T-cell (primary cell): ENCODE measurements around the gene TCF12. TPM values are rescaled to one million over a fixed set of nuclear protein-coding genes. Genes with fewer than 3 reads are reported as not detected.

Experiments used
- ATAC-seq, 4 experiments: fragments of 200-7000 bp in 3 of 4; fragments of 150-1000 bp in 1 of 4; cut with Tn5 transposase; replicated peaks in 1 of 4; 1 replicate in 3 of 4; 2 replicates in 1 of 4; pipeline ENCODE4 v1.10.0; 2021; ENCODE audit warnings: moderate library complexity in 3 of 4, mild to moderate bottlenecking in 2 of 4, moderate number of reproducible peaks in 1 of 4
- CTCF ChIA-PET, 2 donors: fragments of 300-600 bp; sonication (Branson Sonifier 250); formaldehyde crosslinking; loops; one replicate each; lab custom pipeline; 2022; ENCODE audit warnings: antibody characterized with exemption in 2 of 2; lab: Charles Lee
- POLR2A ChIA-PET, 2 donors: fragments of 300-600 bp; sonication (Branson Sonifier 250); formaldehyde crosslinking; loops; one replicate each; lab custom pipeline; 2022; ENCODE audit warnings: antibody characterized with exemption in 2 of 2; lab: Charles Lee
- DNase-seq, 35 experiments: peaks; one replicate each; pipeline versions ENCODE4 v3.0.0 to v3.0.0-alpha.2; 2013 to 2023
- H3K27ac ChIP-seq: one replicate; pipeline ENCODE4 v1.5.1; 2013; ENCODE audit warnings: low read length
- H3K27me3 ChIP-seq, 2 experiments: replicated peaks in 1 of 2; 1 replicate in 1 of 2; 2 replicates in 1 of 2; pipeline versions ENCODE4 v1.6.1 to v1.7.0; 2013; ENCODE audit warnings: low read length in 1 of 2, mixed read lengths in 1 of 2; ENCODE audit not compliant: control insufficient read depth in 2 of 2, insufficient read depth in 2 of 2; ENCODE audit errors: extremely low read depth in 1 of 2
- H3K36me3 ChIP-seq, 2 donors: 1 replicate in 1 of 2; 2 replicates in 1 of 2; pipeline versions ENCODE4 v1.6.1 to v1.7.0; 2013; ENCODE audit warnings: low read length in 1 of 2; ENCODE audit not compliant: control insufficient read depth in 2 of 2, insufficient read depth in 1 of 2; ENCODE audit errors: extremely low read depth in 1 of 2
- H3K4me1 ChIP-seq, 2 experiments: 1 replicate in 1 of 2; 2 replicates in 1 of 2; pipeline versions ENCODE4 v1.6.1 to v1.7.0; 2013; ENCODE audit warnings: low read length in 2 of 2, mixed read lengths in 1 of 2; ENCODE audit not compliant: insufficient read depth in 2 of 2, control insufficient read depth in 1 of 2; ENCODE audit errors: extremely low read depth in 1 of 2
- H3K4me3 ChIP-seq, 2 donors: 1 replicate in 1 of 2; 2 replicates in 1 of 2; pipeline versions ENCODE4 v1.5.1 to v1.7.0; 2013; ENCODE audit warnings: mild to moderate bottlenecking in 2 of 2, low read length in 1 of 2, moderate library complexity in 1 of 2; ENCODE audit not compliant: control insufficient read depth in 1 of 2; ENCODE audit errors: extremely low read depth in 1 of 2
- H3K9me3 ChIP-seq: 2 replicates; pipeline ENCODE4 v1.7.0; 2013
- H3K27ac Mint-ChIP-seq, 2 donors: one replicate each; pipeline ENCODE4 v1.8.0; 2020 to 2021; ENCODE audit warnings: mild to moderate bottlenecking in 2 of 2, mixed read lengths in 2 of 2
- H3K27me3 Mint-ChIP-seq, 2 donors: one replicate each; pipeline ENCODE4 v1.8.0; 2021 to 2022; ENCODE audit warnings: mixed read lengths in 2 of 2
- H3K36me3 Mint-ChIP-seq: one replicate; pipeline ENCODE4 v1.8.0; 2021; ENCODE audit warnings: mixed read lengths
- H3K4me1 Mint-ChIP-seq, 3 donors: one replicate each; pipeline ENCODE4 v1.8.0; 2020 to 2022; ENCODE audit warnings: mixed read lengths in 3 of 3, mild to moderate bottlenecking in 1 of 3
- H3K4me3 Mint-ChIP-seq, 3 donors: one replicate each; pipeline ENCODE4 v1.8.0; 2020 to 2022; ENCODE audit warnings: mild to moderate bottlenecking in 3 of 3, mixed read lengths in 3 of 3, moderate library complexity in 3 of 3
- H3K9me3 Mint-ChIP-seq, 3 donors: one replicate each; pipeline ENCODE4 v1.8.0; 2020 to 2022; ENCODE audit warnings: mixed read lengths in 3 of 3
- WGBS: methylation state at CpG from one replicate; pipeline ENCODE4 v1.1.5; 2013; ENCODE audit warnings: missing lambda C conversion rate; ENCODE audit not compliant: insufficient coverage; 5-methylcytosine and 5-hydroxymethylcytosine counted together
- total RNA-seq, 35 experiments: library from RNA in 6 of 35; stranded (reverse) in 6 of 35; fragments of 120-200 nt in 1 of 35; gene quantifications; one replicate each; pipeline versions ENCODE4 v1.2.1 to v1.2.4 and lab custom pipeline; 2013 to 2026

TCF12 gene
- total RNA-seq, 5 donors from 2014 or later (not counting 1 experiment from before 2014, with no cell fraction given) = 68.0 to 94.3 (median 83.0) TPM

DNA sequence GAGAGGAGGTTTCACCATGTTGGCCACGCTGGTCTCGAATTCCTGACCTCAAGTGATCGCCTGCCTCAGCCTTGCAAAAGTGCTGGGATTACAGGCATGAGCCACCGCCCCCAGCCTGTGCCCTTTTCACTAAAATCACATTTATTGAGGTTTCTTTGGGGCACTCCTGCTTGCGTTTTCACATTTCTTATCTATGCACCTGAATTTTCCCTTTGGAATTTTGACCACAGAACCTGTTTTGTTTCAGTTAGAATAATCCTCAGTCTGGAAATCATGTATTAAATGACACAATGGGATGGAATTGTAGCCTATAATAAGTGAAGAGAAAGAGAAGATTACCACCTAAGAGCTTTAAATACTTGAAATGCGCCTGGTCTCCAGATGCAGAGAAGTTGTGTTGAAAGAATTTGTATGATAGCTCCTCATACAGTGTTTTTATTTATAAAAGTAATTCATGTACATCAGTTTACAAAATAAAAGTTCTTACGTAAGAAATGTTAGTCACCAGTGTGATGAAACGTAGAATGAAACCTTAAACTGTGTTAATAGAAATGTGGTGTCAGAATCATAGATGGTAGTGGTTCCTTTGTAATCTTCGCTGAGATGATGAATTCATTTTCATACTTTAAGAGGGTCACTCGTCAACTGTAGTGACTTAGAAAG lies 107.0 kb downstream of the TCF12 start:
- no peaks in the 10 kb centered on the region for H3K27me3 Mint-ChIP-seq
- H3K36me3 Mint-ChIP-seq = peaks cover 15% of the 10 kb centered on the region
- Histone ChIP-seq H3K4me1 (peaks cover 3 to 5% of the 10 kb centered on the region in 2 experiments), H3K27ac (no peak overlapping the region), H3K9me3 (no peaks in the 10 kb centered on the region), H3K4me3 (no peak overlapping the region), H3K27me3 (no peaks in the 10 kb centered on the region), H3K36me3 (no peaks in the 10 kb centered on the region)
- DNase-seq (no peak), ATAC-seq (no peak)
- H3K4me3 Mint-ChIP-seq = no peak overlapping the region
- peaks cover 49 to 61% (median 52%) of the 10 kb centered on the region in 3 donors for H3K4me1 Mint-ChIP-seq
- ChIA-PET CTCF (interaction anchor here (0.6 kb wide), 2 partner anchors 651 to 724 kb away, joined by 3 to 4 read pairs; no protein-coding TSS in a partner anchor), POLR2A (interaction anchor here in 1 of 2 donors (0.7 kb wide), 1 partner anchor 125 kb away, joined by 3 read pairs; no protein-coding TSS in a partner anchor)
- peaks cover 0 to 4% (median 0%) of the 10 kb centered on the region in 3 donors for H3K9me3 Mint-ChIP-seq
- 100% methylated on average over 2 of the region's 10 CpGs for WGBS
- no peak overlapping the region for H3K27ac Mint-ChIP-seq

DNA sequence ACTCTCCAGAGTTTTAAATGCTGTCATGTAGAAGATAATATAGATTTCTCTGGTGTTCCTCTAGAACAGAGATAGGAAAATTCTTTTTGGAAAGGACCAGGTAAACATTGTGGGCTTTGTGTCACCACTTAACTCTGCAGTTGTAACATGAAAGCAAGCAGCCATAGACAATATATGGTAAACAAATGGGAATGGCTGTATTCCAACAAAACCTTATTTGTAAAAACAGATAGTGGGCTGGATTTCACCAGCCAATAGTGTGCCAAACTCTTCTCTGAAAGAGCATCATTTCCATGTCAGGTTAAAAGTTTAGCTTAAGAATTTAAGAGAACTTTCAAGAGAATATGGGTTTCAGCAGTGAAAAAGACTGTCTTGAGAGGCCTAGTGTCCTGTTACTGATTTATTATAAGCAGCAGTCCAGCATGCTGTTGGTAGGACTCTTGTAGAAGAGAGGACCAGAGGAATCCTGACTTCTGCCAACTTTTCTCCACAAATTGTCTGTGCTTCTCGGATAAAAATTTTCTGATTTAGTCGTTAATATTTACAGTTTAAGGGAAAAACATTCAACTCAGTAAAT lies 107.7 kb downstream of the TCF12 start:
- WGBS = no CpG with 5 or more reads among the region's 2 CpGs
- Histone ChIP-seq H3K4me3 (no peak overlapping the region), H3K27ac (no peak overlapping the region), H3K9me3 (no peaks in the 10 kb centered on the region), H3K4me1 (peaks cover 3 to 5% of the 10 kb centered on the region in 2 experiments), H3K36me3 (no peaks in the 10 kb centered on the region), H3K27me3 (no peaks in the 10 kb centered on the region)
- peaks cover 0 to 4% (median 0%) of the 10 kb centered on the region in 3 donors for H3K9me3 Mint-ChIP-seq
- DNase-seq (no peak), ATAC-seq (no peak)
- H3K4me1 Mint-ChIP-seq = peaks cover 48 to 64% (median 54%) of the 10 kb centered on the region in 3 donors
- CTCF ChIA-PET = no interaction called here
- no peak overlapping the region for H3K4me3 Mint-ChIP-seq
- no peaks in the 10 kb centered on the region for H3K27me3 Mint-ChIP-seq
- POLR2A ChIA-PET = no interaction called here
- H3K27ac Mint-ChIP-seq = no peak overlapping the region
- peaks cover 12% of the 10 kb centered on the region for H3K36me3 Mint-ChIP-seq

DNA sequence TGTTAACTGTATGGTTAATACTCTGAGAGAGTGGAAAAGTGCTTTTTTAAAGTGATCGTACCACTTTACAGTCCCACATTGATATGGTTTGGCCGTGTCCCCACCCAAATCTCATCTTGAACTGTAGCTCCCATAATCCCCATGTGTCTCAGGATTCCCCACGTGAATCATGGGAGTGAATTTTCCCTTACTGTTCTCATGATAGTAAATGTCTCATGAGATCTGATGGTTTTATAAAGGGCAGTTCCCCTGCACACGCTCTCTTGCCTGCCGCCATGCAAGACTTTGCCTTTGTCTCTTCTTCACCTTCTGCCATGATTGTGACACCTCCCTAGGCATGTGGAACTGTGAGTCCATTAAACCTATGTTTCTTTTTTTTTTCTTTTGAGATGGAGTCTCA lies 109.2 kb downstream of the TCF12 start:
- Mint-ChIP-seq H3K27ac (no peak overlapping the region), H3K4me3 (no peak overlapping the region), H3K27me3 (no peaks in the 10 kb centered on the region), H3K36me3 (peaks cover 9% of the 10 kb centered on the region), H3K4me1 (peaks cover 45 to 63% (median 54%) of the 10 kb centered on the region in 3 donors), H3K9me3 (peaks cover 0 to 4% (median 0%) of the 10 kb centered on the region in 3 donors)
- ChIA-PET CTCF (interaction anchor here in 1 of 2 donors (0.7 kb wide), 1 partner anchor 281 kb away, joined by 3 read pairs; no protein-coding TSS in a partner anchor), POLR2A (no interaction called here)
- H3K4me3 ChIP-seq = no peak overlapping the region
- no CpG with 5 or more reads among the region's 5 CpGs for WGBS
- DNase-seq (no peak), ATAC-seq (no peak)
- H3K27me3 ChIP-seq = no peaks in the 10 kb centered on the region
- H3K36me3 ChIP-seq = no peaks in the 10 kb centered on the region
- H3K27ac ChIP-seq = no peak overlapping the region
- peaks cover 3 to 6% of the 10 kb centered on the region in 2 experiments for H3K4me1 ChIP-seq
- H3K9me3 ChIP-seq = no peaks in the 10 kb centered on the region

DNA sequence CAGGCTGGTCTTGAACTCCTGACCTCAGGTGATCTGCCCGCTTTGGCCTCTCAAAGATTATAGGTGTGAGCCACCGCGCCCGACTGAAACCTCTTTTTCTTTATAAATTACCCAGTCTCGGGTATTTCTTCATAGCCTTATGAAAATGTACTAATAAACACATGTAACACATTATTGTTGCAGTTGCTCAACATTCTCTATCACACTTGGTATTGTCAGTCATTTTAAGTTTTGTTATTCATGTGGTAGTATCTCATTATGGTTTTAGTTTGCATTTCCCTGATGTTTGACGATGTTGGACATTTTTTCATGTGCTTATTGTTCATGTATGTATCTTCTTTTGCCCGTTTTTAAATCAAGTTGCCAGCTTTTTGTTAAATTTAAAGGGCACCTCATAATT lies 109.7 kb downstream of the TCF12 start:
- Histone ChIP-seq H3K4me1 (peaks cover 2 to 3% of the 10 kb centered on the region in 2 experiments), H3K4me3 (no peak overlapping the region), H3K36me3 (no peaks in the 10 kb centered on the region), H3K27me3 (no peaks in the 10 kb centered on the region), H3K27ac (no peak overlapping the region), H3K9me3 (no peaks in the 10 kb centered on the region)
- ATAC-seq (no peak), DNase-seq (no peak)
- H3K9me3 Mint-ChIP-seq = peaks cover 0 to 4% (median 0%) of the 10 kb centered on the region in 3 donors
- no peak overlapping the region for H3K4me3 Mint-ChIP-seq
- H3K27me3 Mint-ChIP-seq = no peaks in the 10 kb centered on the region
- peaks cover 43 to 61% (median 54%) of the 10 kb centered on the region in 3 donors for H3K4me1 Mint-ChIP-seq
- peaks cover 8% of the 10 kb centered on the region for H3K36me3 Mint-ChIP-seq
- ChIA-PET CTCF (interaction anchor here in 1 of 2 donors (0.7 kb wide), 1 partner anchor 282 kb away, joined by 3 read pairs; no protein-coding TSS in a partner anchor), POLR2A (no interaction called here)
- no peak overlapping the region for H3K27ac Mint-ChIP-seq
- WGBS = no CpG with 5 or more reads among the region's 7 CpGs

DNA sequence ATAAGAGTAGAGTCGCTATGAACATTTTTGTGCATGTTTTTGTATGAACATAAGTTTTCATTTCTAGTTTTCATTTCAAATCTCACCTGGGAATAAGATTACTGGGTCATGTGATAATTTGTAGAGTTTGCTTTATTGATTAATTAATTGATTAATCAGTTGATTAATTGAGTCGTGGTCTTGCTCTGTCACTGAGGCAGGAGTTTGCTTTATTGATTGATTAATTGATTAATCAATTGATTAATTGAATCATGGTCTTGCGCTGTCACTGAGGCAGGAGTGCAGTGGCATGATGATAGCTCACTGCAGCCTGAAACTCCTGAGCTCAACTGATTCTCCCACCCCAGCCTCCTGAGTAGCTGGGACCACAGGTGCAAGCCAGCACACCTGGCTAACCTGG lies 111.6 kb downstream of the TCF12 start:
- Mint-ChIP-seq H3K4me1 (peaks cover 43 to 62% (median 58%) of the 10 kb centered on the region in 3 donors), H3K27ac (no peak overlapping the region)
- H3K36me3 ChIP-seq = no peaks in the 10 kb centered on the region

DNA sequence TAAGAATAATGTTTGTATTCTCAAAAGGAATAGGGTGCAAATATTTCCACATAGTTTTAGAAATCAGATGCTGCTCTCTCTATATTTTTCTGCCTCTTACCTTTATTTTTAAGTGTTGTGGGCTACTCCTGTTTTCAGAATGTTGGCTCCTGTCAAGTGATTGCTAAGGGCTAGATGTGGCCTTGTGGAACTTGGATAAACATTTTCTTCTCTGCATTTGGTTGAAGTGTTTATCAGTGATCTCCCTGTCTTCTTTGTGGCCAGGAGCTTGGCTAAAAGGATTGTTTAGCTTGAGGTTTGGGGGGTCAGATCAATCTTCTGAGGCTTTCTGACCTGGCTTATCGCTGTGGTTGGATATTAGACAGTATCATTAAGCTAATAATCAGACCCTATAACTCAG lies 112.6 kb downstream of the TCF12 start:
- DNase-seq = no peak
- Histone ChIP-seq H3K36me3 (no peaks in the 10 kb centered on the region), H3K4me3 (no peak overlapping the region), H3K9me3 (no peaks in the 10 kb centered on the region), H3K27me3 (no peaks in the 10 kb centered on the region), H3K27ac (no peak overlapping the region), H3K4me1 (peaks cover 5 to 7% of the 10 kb centered on the region in 2 experiments)
- ATAC-seq = no peak
- H3K27ac Mint-ChIP-seq = no peak overlapping the region
- CTCF ChIA-PET = no interaction called here
- no CpG with 5 or more reads among the region's 1 CpG for WGBS
- peaks cover 0 to 4% (median 0%) of the 10 kb centered on the region in 3 donors for H3K9me3 Mint-ChIP-seq
- no peak overlapping the region for H3K4me3 Mint-ChIP-seq
- peaks cover 8% of the 10 kb centered on the region for H3K36me3 Mint-ChIP-seq
- POLR2A ChIA-PET = interaction anchor here in 1 of 2 donors (0.7 kb wide), 1 partner anchor 121 kb away, joined by 3 read pairs; no protein-coding TSS in a partner anchor
- H3K4me1 Mint-ChIP-seq = peaks cover 48 to 66% (median 62%) of the 10 kb centered on the region in 3 donors
- no peaks in the 10 kb centered on the region for H3K27me3 Mint-ChIP-seq

More for the DNA sequence above, 111.6 kb downstream of the TCF12 start:
- Histone ChIP-seq H3K27ac (no peak overlapping the region), H3K27me3 (no peaks in the 10 kb centered on the region), H3K9me3 (no peaks in the 10 kb centered on the region), H3K4me1 (peaks cover 3 to 5% of the 10 kb centered on the region in 2 experiments), H3K4me3 (no peak overlapping the region)
- no peak for ATAC-seq
- ChIA-PET POLR2A (interaction anchor here in 1 of 2 donors (0.7 kb wide), 1 partner anchor 115 kb away, joined by 3 read pairs; no protein-coding TSS in a partner anchor), CTCF (no interaction called here)
- Mint-ChIP-seq H3K27me3 (no peaks in the 10 kb centered on the region), H3K9me3 (peaks cover 0 to 4% (median 0%) of the 10 kb centered on the region in 3 donors), H3K36me3 (peaks cover 8% of the 10 kb centered on the region), H3K4me3 (no peak overlapping the region)
- WGBS = 100% methylated on average over 1 of the region's 3 CpGs
- no peak for DNase-seq
